Right lobe of liver (tissue), 4 donors: Measurements from ENCODE around the gene FOXB2.

Source experiments
- CTCF ChIP-seq, 4 donors: fragments of 200-600 bp in 3 of 4; fragments of 450-650 bp in 1 of 4; IDR thresholded peaks; one replicate each; pipeline versions ENCODE4 v1.5.1 to v1.8.0; 2016 to 2022; ENCODE audit warnings: antibody characterized with exemption in 4 of 4, mild to moderate bottlenecking in 2 of 4
- POLR2A ChIP-seq: fragments of 450-650 bp; IDR thresholded peaks from one replicate; pipeline ENCODE4 v1.6.1; 2017; ENCODE audit warnings: antibody characterized with exemption, mild to moderate bottlenecking
- donor health status: DM: no; HTN: no; CAD: no.
- donor health status: DM: no; HTN: no; CAD: no.
- donor health status: DM: no; HTN: yes; CAD: no.

- TF ChIP-seq CTCF (IDR thresholded peaks at IDR 0.05) = no peak
- TF ChIP-seq POLR2A = no peak
These were observed 35.0 kb upstream of the FOXB2 start for GRCh38 chr9:76984486-76984885.
